IMR-90 (cell line): ENCODE measurements around the gene CEP295NL. TPM values are rescaled to one million over a fixed set of nuclear protein-coding genes. Genes with fewer than 3 reads are reported as not detected.
A peak's percentile ranks its signal among the peaks of the same experiment; 100 is the strongest.

ENCODE experiments used
- ATAC-seq: fragments of 200-7000 bp; cut with Tn5 transposase; 2 replicates; pipeline ENCODE4 v1.9.1; 2020; ENCODE audit warnings: low read depth, mild to moderate bottlenecking, moderate library complexity
- BruUV-seq: library from RNA; stranded (reverse); fragments of 400-500 nt; replicated peaks from 2 replicates; lab custom pipeline; 2021; lab: Mats Ljungman, UMichigan
- CTCF ChIA-PET: fragments of 300-600 bp; formaldehyde crosslinking; extraction: SDS; loops from one replicate; lab custom pipeline; 2021; ENCODE audit warnings: antibody characterized with exemption; lab: Yijun Ruan, JAX
- POLR2A ChIA-PET: fragments of 300-600 bp; sonication (Branson Sonifier 250); formaldehyde crosslinking; loops from one replicate; lab custom pipeline; 2022; ENCODE audit warnings: antibody characterized with exemption; ENCODE audit not compliant: unreplicated experiment; lab: Charles Lee
- DNase-seq: peaks from one replicate; pipeline ENCODE4 v3.0.0; 2013
- H2AFZ ChIP-seq: replicated peaks from 2 replicates; pipeline ENCODE3; 2013; ENCODE audit warnings: low read length, mild to moderate bottlenecking; ENCODE audit not compliant: poor library complexity
- H2AK5ac ChIP-seq: 2 replicates; pipeline ENCODE4 v1.6.1; 2013; ENCODE audit warnings: low read depth, low read length, inconsistent platforms
- H2AK9ac ChIP-seq: replicated peaks from 2 replicates; pipeline ENCODE3; 2013; ENCODE audit warnings: mild to moderate bottlenecking, low read depth, low read length, moderate library complexity; ENCODE audit not compliant: poor library complexity
- H2BK120ac ChIP-seq: 2 replicates; pipeline ENCODE4 v1.6.1; 2013; ENCODE audit warnings: low read depth, low read length, inconsistent platforms
- H2BK15ac ChIP-seq: 3 replicates; pipeline ENCODE4 v1.6.1; 2013; ENCODE audit warnings: low read depth, low read length, inconsistent platforms
- H2BK20ac ChIP-seq: 2 replicates; pipeline ENCODE4 v1.6.1; 2013; ENCODE audit warnings: low read depth, mild to moderate bottlenecking, inconsistent platforms, low read length, moderate library complexity
- H2BK5ac ChIP-seq: 2 replicates; pipeline ENCODE4 v1.6.1; 2013; ENCODE audit warnings: mild to moderate bottlenecking, low read depth, low read length, inconsistent platforms; ENCODE audit not compliant: poor library complexity, severe bottlenecking
- H3K14ac ChIP-seq: replicated peaks from 2 replicates; pipeline ENCODE4 v1.6.1; 2013; ENCODE audit warnings: low read depth, low read length, inconsistent platforms
- H3K18ac ChIP-seq: 2 replicates; pipeline ENCODE4 v1.6.1; 2013; ENCODE audit warnings: low read depth, low read length, control low read depth
- H3K23ac ChIP-seq: 2 replicates; pipeline ENCODE4 v1.6.1; 2013; ENCODE audit warnings: low read depth, low read length, inconsistent platforms
- H3K27ac ChIP-seq: 2 replicates; pipeline ENCODE4 v1.5.1; 2013; ENCODE audit warnings: mild to moderate bottlenecking, control low read depth, low read length; ENCODE audit not compliant: insufficient read depth
- H3K27me3 ChIP-seq: 2 replicates; pipeline ENCODE4 v1.6.1; 2013; ENCODE audit warnings: low read length; ENCODE audit not compliant: control insufficient read depth, insufficient read depth
- H3K36me3 ChIP-seq: 2 replicates; pipeline ENCODE4 v1.6.1; 2013; ENCODE audit warnings: low read length, mixed read lengths; ENCODE audit not compliant: control insufficient read depth, insufficient read depth
- H3K4ac ChIP-seq: 2 replicates; pipeline ENCODE4 v1.6.1; 2013; ENCODE audit warnings: low read depth, low read length, inconsistent platforms
- H3K4me1 ChIP-seq: 2 replicates; pipeline ENCODE4 v1.6.1; 2013; ENCODE audit warnings: low read length, mixed read lengths; ENCODE audit not compliant: control insufficient read depth, insufficient read depth
- H3K4me2 ChIP-seq: 2 replicates; pipeline ENCODE4 v1.6.1; 2013; ENCODE audit warnings: low read depth, mild to moderate bottlenecking, control low read depth, low read length, moderate library complexity
- H3K4me3 ChIP-seq: 2 replicates; pipeline ENCODE4 v1.5.1; 2013; ENCODE audit warnings: low read depth, mild to moderate bottlenecking, control low read depth, low read length, moderate library complexity; ENCODE audit not compliant: insufficient read depth
- H3K56ac ChIP-seq: 2 replicates; pipeline ENCODE4 v1.6.1; 2013; ENCODE audit warnings: low read length, inconsistent platforms; ENCODE audit not compliant: insufficient read depth; ENCODE audit errors: extremely low read depth
- H3K79me1 ChIP-seq, 2 experiments: 2 replicates each; pipeline ENCODE4 v1.6.1; 2013; ENCODE audit warnings: low read length in 2 of 2, inconsistent platforms in 1 of 2, low read depth in 1 of 2
- H3K9ac ChIP-seq: 2 replicates; pipeline ENCODE4 v1.6.1; 2013; ENCODE audit warnings: low read depth, low read length, control low read depth
- H3K9me1 ChIP-seq: 2 replicates; pipeline ENCODE4 v1.6.1; 2013; ENCODE audit warnings: low read length, inconsistent platforms; ENCODE audit not compliant: insufficient read depth
- H3K9me3 ChIP-seq: 2 replicates; pipeline ENCODE4 v1.6.1; 2013; ENCODE audit warnings: low read length; ENCODE audit not compliant: control insufficient read depth, insufficient read depth
- H4K20me1 ChIP-seq: 2 replicates; pipeline ENCODE4 v1.6.1; 2013; ENCODE audit warnings: low read length, inconsistent platforms; ENCODE audit not compliant: insufficient read depth
- H4K5ac ChIP-seq: 2 replicates; pipeline ENCODE4 v1.6.1; 2013; ENCODE audit warnings: mild to moderate bottlenecking, low read depth, low read length, control low read depth
- H4K8ac ChIP-seq, 2 experiments: 2 replicates each; pipeline ENCODE4 v1.6.1; 2013; ENCODE audit warnings: low read depth in 2 of 2, low read length in 2 of 2, control low read depth in 1 of 2, inconsistent platforms in 1 of 2
- H4K91ac ChIP-seq: 2 replicates; pipeline ENCODE4 v1.6.1; 2013; ENCODE audit warnings: low read depth, low read length, inconsistent platforms; ENCODE audit not compliant: insufficient read depth
- BHLHE40 ChIP-seq: fragments of 150-350 bp; IDR thresholded peaks from 2 replicates; pipeline ENCODE4 v1.6.1; 2016; ENCODE audit warnings: mild to moderate bottlenecking, low read depth, low read length
- CEBPB ChIP-seq: IDR thresholded peaks from 2 replicates; pipeline ENCODE4 v1.6.1; 2012; ENCODE audit warnings: low read depth, low read length, improper control_type of control experiment
- FOS ChIP-seq: fragments of 150-350 bp; IDR thresholded peaks from 2 replicates; pipeline ENCODE4 v1.6.1; 2016; ENCODE audit warnings: low read depth, low read length
- MAFK ChIP-seq: IDR thresholded peaks from 2 replicates; pipeline ENCODE4 v1.6.1; 2012; ENCODE audit warnings: low read depth, low read length, improper control_type of control experiment
- MAZ ChIP-seq: IDR thresholded peaks from 2 replicates; pipeline ENCODE4 v1.6.1; 2012; ENCODE audit warnings: low read depth, mild to moderate bottlenecking, low read length, improper control_type of control experiment, moderate library complexity, borderline replicate concordance
- MXI1 ChIP-seq: IDR thresholded peaks from 2 replicates; pipeline ENCODE4 v1.6.1; 2012; ENCODE audit warnings: low read depth, mild to moderate bottlenecking, low read length, moderate library complexity, borderline replicate concordance
- NFE2L2 ChIP-seq: fragments of 150-350 bp; IDR thresholded peaks from 2 replicates; pipeline ENCODE4 v1.6.1; 2016; ENCODE audit warnings: low read depth, mild to moderate bottlenecking, low read length
- POLR2A ChIP-seq: IDR thresholded peaks from 2 replicates; pipeline ENCODE4 v1.6.1; 2012; ENCODE audit warnings: mild to moderate bottlenecking, low read depth, low read length
- RCOR1 ChIP-seq: IDR thresholded peaks from 2 replicates; pipeline ENCODE4 v1.6.1; 2012; ENCODE audit warnings: mild to moderate bottlenecking, low read length, improper control_type of control experiment; ENCODE audit not compliant: insufficient replicate concordance
- RFX5 ChIP-seq: IDR thresholded peaks from 2 replicates; pipeline ENCODE4 v1.8.0; 2012; ENCODE audit warnings: low read depth, mild to moderate bottlenecking, low read length, moderate library complexity
- SMC3 ChIP-seq: fragments of 150-350 bp; IDR thresholded peaks from 2 replicates; pipeline ENCODE4 v1.6.1; 2016; ENCODE audit warnings: low read depth, mild to moderate bottlenecking, antibody characterized with exemption, low read length, moderate library complexity
- WGBS, 2 experiments: methylation state at CpG; one replicate each; pipeline versions ENCODE4 v1.1.5 to v1.1.7; 2013; ENCODE audit warnings: missing lambda C conversion rate in 2 of 2; ENCODE audit not compliant: insufficient read length in 1 of 2; ENCODE audit errors: extremely low coverage in 2 of 2; 5-methylcytosine and 5-hydroxymethylcytosine counted together
- dilution Hi-C: fragments of 300-500 bp; cut with HindIII; formaldehyde crosslinking; loops from one replicate; pipeline ENCODE4 v1.14.3; 2018; ENCODE audit warnings: low sequenced_read_pairs; ENCODE audit not compliant: unreplicated experiment
- in situ Hi-C: fragments of 300-500 bp; cut with MboI; formaldehyde crosslinking; loops from 3 replicates; pipeline ENCODE4 v1.14.3; 2019; ENCODE audit warnings: low sequenced_read_pairs, inconsistent platforms, mixed read lengths
- intact Hi-C: fragments of 100-400 bp; cut with micrococcal nuclease; formaldehyde crosslinking; loops from 2 replicates; pipeline ENCODE4 v1.10.0; 2022
- polyA plus RNA-seq, 3 experiments: library from polyadenylated mRNA; depleted of rRNA; stranded (reverse); fragments of >200 nt; gene quantifications; 2 replicates each; pipeline ENCODE4 v1.2.3, GENCODE V29; 2012; ENCODE audit warnings: low replicate concordance in 1 of 3
- total RNA-seq: library from RNA; depleted of rRNA; stranded (reverse); fragments of >200 nt; gene quantifications from 2 replicates; pipeline ENCODE4 v1.2.3, GENCODE V29; 2012
- TF ChIP-seq, protein P1 (sequence below): conservative IDR thresholded peaks from 2 replicates; pipeline ENCODE4 v1.5.1; 2012; ENCODE audit warnings: mild to moderate bottlenecking, low read depth, low read length, improper control_type of control experiment
- TF ChIP-seq, protein P2 (sequence below): fragments of 150-350 bp; IDR thresholded peaks from 2 replicates; pipeline ENCODE4 v1.6.1; 2017; ENCODE audit warnings: mild to moderate bottlenecking, antibody characterized with exemption, low read length, low read depth

CEP295NL gene
- total and polyA plus RNA-seq, 2 of the 4 experiments (the other 2 are of a cell fraction): 0.31 to 0.72 TPM

DNA sequence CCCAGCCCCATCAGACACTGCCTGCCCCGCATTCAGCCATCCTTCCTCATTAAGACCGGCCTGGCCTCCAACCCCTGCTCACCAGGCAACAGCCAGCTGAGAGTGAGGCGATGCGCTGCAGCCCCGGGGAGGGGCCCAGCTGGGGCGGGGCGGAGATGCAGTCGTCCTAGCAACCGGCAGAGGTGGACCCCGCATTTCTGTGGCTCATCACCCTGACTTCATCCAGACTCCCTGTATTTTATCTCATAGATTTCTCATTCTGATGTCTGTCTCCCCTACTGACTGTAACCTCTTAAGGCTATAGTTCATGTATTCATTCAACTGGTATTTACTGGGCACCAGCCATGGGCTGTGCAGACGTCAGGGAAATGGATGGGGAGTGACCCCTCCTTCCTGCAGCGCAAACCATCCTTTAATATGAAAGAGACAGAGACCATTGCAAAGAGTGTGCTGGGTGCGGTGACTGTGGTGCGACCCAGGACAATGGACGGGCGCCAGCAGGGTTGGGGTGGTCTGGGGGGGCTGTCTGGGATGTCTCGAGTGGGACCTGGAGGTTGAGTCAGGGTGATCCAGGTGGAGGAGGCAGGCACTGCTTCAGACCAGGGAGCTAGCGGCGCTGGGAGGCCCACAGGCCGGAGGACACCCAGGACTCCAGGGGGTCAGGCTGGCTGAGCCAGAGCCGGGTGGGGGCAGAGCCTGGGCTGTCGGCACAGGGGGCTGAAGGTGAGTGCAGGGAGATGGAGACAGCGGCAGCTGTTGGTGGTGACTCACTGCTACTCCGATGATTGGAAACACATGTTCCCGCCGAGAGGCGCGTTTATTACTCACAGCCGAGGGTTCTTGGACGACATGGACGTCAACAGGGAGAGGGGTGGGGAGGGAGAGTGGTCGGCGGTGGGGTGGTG, 32.7 kb upstream of the CEP295NL start:
- Histone ChIP-seq H4K20me1 (peaks cover 12% of the 10 kb centered on the region; the same call in 1 of the 2 replicates), H2BK5ac (peak overlapping the region; percentile 92), H3K23ac (peak overlapping the region; percentile 91; the same call in 1 of the 2 replicates), H4K91ac (peak overlapping the region; percentile 95), H2BK120ac (peak overlapping the region; percentile 95), H2BK20ac (peak overlapping the region; percentile 90), H3K9ac (peak overlapping the region; percentile 49), H2AK5ac (peak overlapping the region; percentile 100), H3K18ac (peak overlapping the region; percentile 80; the same call in 1 of the 2 replicates), H3K36me3 (no peaks in the 10 kb centered on the region), H3K4me2 (peak overlapping the region; percentile 24), H3K4me3 (no peak overlapping the region), H4K8ac (peak overlapping the region; percentile 51 to 93), H3K27me3 (no peaks in the 10 kb centered on the region), H3K9me1 (peaks cover 20% of the 10 kb centered on the region), H2BK15ac (peak overlapping the region; percentile 96; the same call in 2 of the 3 replicates), H3K9me3 (no peaks in the 10 kb centered on the region), H3K4ac (peak overlapping the region; percentile 99), H3K14ac (peak overlapping the region; percentile 85), H4K5ac (peak overlapping the region; percentile 83), H3K56ac (peak overlapping the region; percentile 77), H2AFZ (peak overlapping the region; percentile 81), H3K79me1 (peaks cover 0 to 20% of the 10 kb centered on the region in 2 experiments; a peak in 2 of 4 replicates), H3K4me1 (peaks cover 37% of the 10 kb centered on the region), H2AK9ac (peak overlapping the region; percentile 99), H3K27ac (peak overlapping the region; percentile 78)
- peak; percentile 57 for ATAC-seq
- BruUV-seq: no TSS peak
- CTCF ChIA-PET: no interaction called here
- DNase-seq: peak; percentile 99
- dilution Hi-C loops: no loop called here
- POLR2A ChIA-PET: interaction anchor here (0.6 kb wide), 1 partner anchor 11 kb away, joined by 4 read pairs; no protein-coding TSS in a partner anchor
- in situ Hi-C loops: no loop called here
- intact Hi-C loops: loop anchor here (2.0 kb wide), 2 partner anchors 35 to 71 kb away; no protein-coding TSS in a partner anchor
- 3% methylated on average over 12 of the region's 33 CpGs; no CpG with 5 or more reads in 1 of the 2 experiments for WGBS, 2 experiments
- TF ChIP-seq FOS (peak; percentile 98), RCOR1 (peak; percentile 77), BHLHE40 (peak; percentile 15; the same call in 1 of the 2 replicates), MAZ (peak; percentile 91), NFE2L2 (no peak), MAFK (no peak; the same call in 1 of the 2 replicates), SMC3 (peak; percentile 4; the same call in 1 of the 2 replicates), MXI1 (peak; percentile 32; the same call in 1 of the 2 replicates), CEBPB (peak; percentile 38), POLR2A (no peak; the same call in 1 of the 2 replicates), RFX5 (no peak)
- TF ChIP-seq, protein P1, sequence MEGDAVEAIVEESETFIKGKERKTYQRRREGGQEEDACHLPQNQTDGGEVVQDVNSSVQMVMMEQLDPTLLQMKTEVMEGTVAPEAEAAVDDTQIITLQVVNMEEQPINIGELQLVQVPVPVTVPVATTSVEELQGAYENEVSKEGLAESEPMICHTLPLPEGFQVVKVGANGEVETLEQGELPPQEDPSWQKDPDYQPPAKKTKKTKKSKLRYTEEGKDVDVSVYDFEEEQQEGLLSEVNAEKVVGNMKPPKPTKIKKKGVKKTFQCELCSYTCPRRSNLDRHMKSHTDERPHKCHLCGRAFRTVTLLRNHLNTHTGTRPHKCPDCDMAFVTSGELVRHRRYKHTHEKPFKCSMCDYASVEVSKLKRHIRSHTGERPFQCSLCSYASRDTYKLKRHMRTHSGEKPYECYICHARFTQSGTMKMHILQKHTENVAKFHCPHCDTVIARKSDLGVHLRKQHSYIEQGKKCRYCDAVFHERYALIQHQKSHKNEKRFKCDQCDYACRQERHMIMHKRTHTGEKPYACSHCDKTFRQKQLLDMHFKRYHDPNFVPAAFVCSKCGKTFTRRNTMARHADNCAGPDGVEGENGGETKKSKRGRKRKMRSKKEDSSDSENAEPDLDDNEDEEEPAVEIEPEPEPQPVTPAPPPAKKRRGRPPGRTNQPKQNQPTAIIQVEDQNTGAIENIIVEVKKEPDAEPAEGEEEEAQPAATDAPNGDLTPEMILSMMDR: no peak
- TF ChIP-seq, protein P2, sequence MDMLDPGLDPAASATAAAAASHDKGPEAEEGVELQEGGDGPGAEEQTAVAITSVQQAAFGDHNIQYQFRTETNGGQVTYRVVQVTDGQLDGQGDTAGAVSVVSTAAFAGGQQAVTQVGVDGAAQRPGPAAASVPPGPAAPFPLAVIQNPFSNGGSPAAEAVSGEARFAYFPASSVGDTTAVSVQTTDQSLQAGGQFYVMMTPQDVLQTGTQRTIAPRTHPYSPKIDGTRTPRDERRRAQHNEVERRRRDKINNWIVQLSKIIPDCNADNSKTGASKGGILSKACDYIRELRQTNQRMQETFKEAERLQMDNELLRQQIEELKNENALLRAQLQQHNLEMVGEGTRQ: no peak; the same call in 1 of the 2 replicates
